ENCODE data around the gene UNC80. TPM values are rescaled to one million over a fixed set of nuclear protein-coding genes. Genes with fewer than 3 reads are reported as not detected.

Gene UNC80
- total and polyA plus RNA-seq, 2 donors (not counting 1 experiment from before 2014, with no cell fraction given): under 0.01 TPM; not detected in 1

- Histone ChIP-seq H3K79me2 (ENCODE audit: control insufficient read depth, insufficient read depth, low read length) (no peaks in the 10 kb centered on the region), H2AFZ (ENCODE audit: low read length) (no peak overlapping the region), H3K4me1 (ENCODE audit: control insufficient read depth, extremely low read depth, insufficient read depth, low read length) (no peaks in the 10 kb centered on the region), H3K27me3 (ENCODE audit: control insufficient read depth, insufficient read depth, low read length) (no peaks in the 10 kb centered on the region), H3K4me2 (ENCODE audit: extremely low read depth, insufficient read depth, low read length) (no peak overlapping the region), H4K20me1 (ENCODE audit: control insufficient read depth, extremely low read depth, insufficient read depth, low read length) (no peaks in the 10 kb centered on the region), H3K9ac (ENCODE audit: insufficient read depth, low read length) (no peak overlapping the region), H3K27ac (ENCODE audit: insufficient read depth, low read length) (no peak overlapping the region), H3K4me3 (replicated peaks in 1 of 4; ENCODE audit: control extremely low read depth in 1 of 4, insufficient read depth in 1 of 4, low read depth in 3 of 4, low read length in 4 of 4) (no peak overlapping the region), H3K9me3 (ENCODE audit: control insufficient read depth, insufficient read depth, low read depth, low read length) (no peaks in the 10 kb centered on the region), H3K36me3 (ENCODE audit: control insufficient read depth, insufficient read depth, low read length) (no peaks in the 10 kb centered on the region)
- TF ChIP-seq CTCF (conservative IDR thresholded peaks at IDR 0.05 in 1 of 2, IDR thresholded peaks at IDR 0.05 in 1 of 2; ENCODE audit: low read depth in 1 of 2, low read length in 2 of 2) (no peak), EZH2 (IDR thresholded peaks at IDR 0.05; ENCODE audit: low read length, missing control alignments) (no peak)
- DNase-seq (ENCODE audit: low read depth in 2 of 2): no peak
Measured at GRCh38 chr2:209969692-209970091, 198.1 kb downstream of the UNC80 start.

- H3K4me1 ChIP-seq (ENCODE audit: control insufficient read depth, extremely low read depth, insufficient read depth, low read length): no peaks in the 10 kb centered on the region
- H3K9ac ChIP-seq (ENCODE audit: insufficient read depth, low read length): no peak overlapping the region
- H3K4me2 ChIP-seq (ENCODE audit: extremely low read depth, insufficient read depth, low read length): no peak overlapping the region
- H3K27me3 ChIP-seq (ENCODE audit: control insufficient read depth, insufficient read depth, low read length): no peaks in the 10 kb centered on the region
- H3K4me3 ChIP-seq (replicated peaks in 1 of 4; ENCODE audit: control extremely low read depth in 1 of 4, insufficient read depth in 1 of 4, low read depth in 3 of 4, low read length in 4 of 4): no peak overlapping the region
- H3K9me3 ChIP-seq (ENCODE audit: control insufficient read depth, insufficient read depth, low read depth, low read length): no peaks in the 10 kb centered on the region
- no peaks in the 10 kb centered on the region for H3K36me3 ChIP-seq (ENCODE audit: control insufficient read depth, insufficient read depth, low read length)
- H2AFZ ChIP-seq (ENCODE audit: low read length): no peak overlapping the region
- DNase-seq (ENCODE audit: low read depth in 2 of 2): no peak
- TF ChIP-seq EZH2 (IDR thresholded peaks at IDR 0.05; ENCODE audit: low read length, missing control alignments): no peak
- no peak for TF ChIP-seq CTCF (conservative IDR thresholded peaks at IDR 0.05 in 1 of 2, IDR thresholded peaks at IDR 0.05 in 1 of 2; ENCODE audit: low read depth in 1 of 2, low read length in 2 of 2)
- H3K79me2 ChIP-seq (ENCODE audit: control insufficient read depth, insufficient read depth, low read length): no peaks in the 10 kb centered on the region
- no peak overlapping the region for H3K27ac ChIP-seq (ENCODE audit: insufficient read depth, low read length)
- no peaks in the 10 kb centered on the region for H4K20me1 ChIP-seq (ENCODE audit: control insufficient read depth, extremely low read depth, insufficient read depth, low read length)
Measured at GRCh38 chr2:209970271-209970670, 198.6 kb downstream of the UNC80 start.

GRCh38 chr2:209970711-209971110 lies 199.1 kb downstream of the UNC80 start:
- Histone ChIP-seq H3K9me3 (ENCODE audit: control insufficient read depth, insufficient read depth, low read depth, low read length) (no peaks in the 10 kb centered on the region), H3K4me3 (replicated peaks in 1 of 4; ENCODE audit: control extremely low read depth in 1 of 4, insufficient read depth in 1 of 4, low read depth in 3 of 4, low read length in 4 of 4) (no peak overlapping the region), H3K4me2 (ENCODE audit: extremely low read depth, insufficient read depth, low read length) (no peak overlapping the region), H4K20me1 (ENCODE audit: control insufficient read depth, extremely low read depth, insufficient read depth, low read length) (no peaks in the 10 kb centered on the region), H3K36me3 (ENCODE audit: control insufficient read depth, insufficient read depth, low read length) (no peaks in the 10 kb centered on the region), H3K4me1 (ENCODE audit: control insufficient read depth, extremely low read depth, insufficient read depth, low read length) (no peaks in the 10 kb centered on the region), H3K79me2 (ENCODE audit: control insufficient read depth, insufficient read depth, low read length) (no peaks in the 10 kb centered on the region), H3K27ac (ENCODE audit: insufficient read depth, low read length) (no peak overlapping the region), H3K9ac (ENCODE audit: insufficient read depth, low read length) (no peak overlapping the region), H2AFZ (ENCODE audit: low read length) (no peak overlapping the region), H3K27me3 (ENCODE audit: control insufficient read depth, insufficient read depth, low read length) (no peaks in the 10 kb centered on the region)
- TF ChIP-seq CTCF (conservative IDR thresholded peaks at IDR 0.05 in 1 of 2, IDR thresholded peaks at IDR 0.05 in 1 of 2; ENCODE audit: low read depth in 1 of 2, low read length in 2 of 2) (no peak), EZH2 (IDR thresholded peaks at IDR 0.05; ENCODE audit: low read length, missing control alignments) (no peak)
- no peak for DNase-seq (ENCODE audit: low read depth in 2 of 2)
